HG03457 (cell line): Measurements from ENCODE around the gene CGREF1.
"Not testable (repeated sequence)": the region's sequence is repeated elsewhere in the genome, so short reads cannot be mapped to it uniquely, and the experiment has no call there.

Experiments
- ATAC-seq: cut with Tn5 transposase; IDR thresholded peaks from one replicate; pipeline ENCODE4 v1.9.1; 2021; ENCODE audit warnings: moderate number of reproducible peaks; ENCODE audit not compliant: unreplicated experiment

CGREF1 gene

DNA sequence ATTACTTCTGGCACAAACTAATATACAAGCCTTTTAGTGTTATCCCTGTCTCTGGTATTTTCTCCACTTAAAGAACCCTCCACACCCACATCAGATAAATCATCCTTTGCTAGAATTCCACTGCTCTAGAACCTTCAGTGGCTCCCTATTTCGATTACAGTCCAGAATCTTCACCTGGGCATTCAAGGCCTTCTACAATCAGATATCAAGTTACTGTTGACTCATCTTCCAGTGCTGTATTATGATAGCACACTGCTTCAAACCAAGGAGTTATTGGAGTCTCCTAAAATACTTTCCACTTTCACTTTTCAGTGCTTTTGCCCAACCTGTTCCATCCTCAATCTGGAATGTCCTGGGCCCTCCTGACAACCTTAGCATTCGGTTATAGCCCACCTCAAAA lies 3.4 kb downstream of the CGREF1 start:
- ATAC-seq: no peak

GRCh38 chr2:27111392-27112078 lies 7.4 kb downstream of the CGREF1 start:
- ATAC-seq: not testable (repeated sequence)

DNA sequence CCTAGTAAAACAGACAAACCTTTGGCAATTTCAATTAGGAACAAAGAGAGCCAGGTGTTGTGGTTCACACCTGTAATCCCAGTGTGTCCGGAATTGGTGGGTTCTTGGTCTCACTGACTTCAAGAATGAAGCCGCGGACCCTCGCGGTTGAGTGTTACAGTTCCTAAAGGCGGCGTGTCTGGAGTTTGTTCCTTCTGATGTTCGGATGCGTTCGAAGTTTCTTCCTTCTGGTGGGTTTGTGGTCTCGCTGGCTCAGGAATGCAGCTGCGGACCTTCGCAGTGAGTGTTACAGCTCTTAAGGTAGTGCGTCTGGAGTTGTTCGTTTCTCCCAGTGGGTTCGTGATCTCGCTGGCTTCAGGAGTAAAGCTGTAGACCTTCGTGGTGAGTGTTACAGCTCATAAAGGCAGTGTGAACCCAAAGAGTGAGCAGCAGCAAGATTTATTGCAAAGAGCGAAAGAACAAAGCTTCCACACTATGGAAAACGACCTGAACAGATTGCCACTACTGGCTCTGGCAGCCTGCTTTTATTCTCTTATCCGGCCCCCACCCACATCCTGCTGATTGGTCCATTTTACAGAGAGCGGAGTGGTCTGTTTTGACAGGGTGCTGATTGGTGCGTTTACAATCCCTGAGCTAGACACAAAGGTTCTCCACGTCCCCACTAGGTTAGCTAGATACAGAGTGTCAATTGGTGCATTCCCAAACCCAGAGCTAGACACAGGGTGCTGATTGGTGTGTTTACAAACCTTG lies 8.2 kb downstream of the CGREF1 start:
- not testable (repeated sequence) for ATAC-seq

GRCh38 chr2:27109083-27109482 lies 9.8 kb downstream of the CGREF1 start:
- no peak for ATAC-seq

GRCh38 chr2:27108221-27108620 lies 10.7 kb downstream of the CGREF1 start:
- ATAC-seq: no peak

- ATAC-seq: no peak
Observed at GRCh38 chr2:27105981-27106380, 12.9 kb downstream of the CGREF1 start.

DNA sequence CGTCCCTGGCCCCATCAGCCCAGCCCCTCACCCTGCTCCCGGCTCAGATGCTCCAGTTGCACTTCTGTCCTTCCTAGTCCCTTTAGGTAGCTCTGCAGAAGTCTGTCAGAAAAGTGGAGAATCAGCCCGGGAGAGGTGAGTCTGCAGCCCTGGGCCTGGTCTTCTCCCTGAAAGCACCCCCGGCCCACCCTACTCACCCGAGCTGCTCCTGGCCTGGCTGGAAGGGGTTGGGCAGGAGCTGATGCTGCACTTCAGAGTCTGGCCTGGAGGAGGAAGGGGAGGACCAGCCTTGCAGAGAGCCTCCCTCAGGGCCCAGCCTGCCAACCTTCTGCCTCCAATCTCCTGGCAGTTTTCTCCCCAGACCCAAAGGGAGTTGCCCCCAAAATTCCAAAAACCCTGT lies 16.6 kb downstream of the CGREF1 start:
- ATAC-seq: no peak

- no peak for ATAC-seq
Observed at GRCh38 chr2:27100036-27100435, 18.9 kb downstream of the CGREF1 start.

- no peak for ATAC-seq
Observed at GRCh38 chr2:27099334-27099955, 19.5 kb downstream of the CGREF1 start.

DNA sequence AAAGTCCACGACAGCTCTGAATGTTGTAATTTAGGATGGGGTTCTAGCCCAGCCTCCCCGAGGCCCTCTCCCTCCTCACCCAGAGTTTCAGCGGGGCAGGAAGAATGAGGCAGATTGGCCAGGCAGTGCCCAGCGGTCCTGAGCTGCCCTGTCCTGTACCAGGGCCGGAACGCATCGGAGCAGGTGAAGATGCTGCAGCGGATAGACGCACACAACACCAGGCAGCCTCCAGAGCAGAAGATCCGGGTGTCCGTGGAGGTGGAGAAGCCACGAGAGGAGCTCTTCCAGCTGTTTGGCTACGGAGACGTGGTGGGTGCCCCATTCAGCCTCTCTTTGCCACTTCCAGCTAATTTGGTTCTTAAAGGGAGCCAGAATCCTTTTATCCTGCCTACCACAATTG lies 21.6 kb downstream of the CGREF1 start:
- no peak for ATAC-seq

DNA sequence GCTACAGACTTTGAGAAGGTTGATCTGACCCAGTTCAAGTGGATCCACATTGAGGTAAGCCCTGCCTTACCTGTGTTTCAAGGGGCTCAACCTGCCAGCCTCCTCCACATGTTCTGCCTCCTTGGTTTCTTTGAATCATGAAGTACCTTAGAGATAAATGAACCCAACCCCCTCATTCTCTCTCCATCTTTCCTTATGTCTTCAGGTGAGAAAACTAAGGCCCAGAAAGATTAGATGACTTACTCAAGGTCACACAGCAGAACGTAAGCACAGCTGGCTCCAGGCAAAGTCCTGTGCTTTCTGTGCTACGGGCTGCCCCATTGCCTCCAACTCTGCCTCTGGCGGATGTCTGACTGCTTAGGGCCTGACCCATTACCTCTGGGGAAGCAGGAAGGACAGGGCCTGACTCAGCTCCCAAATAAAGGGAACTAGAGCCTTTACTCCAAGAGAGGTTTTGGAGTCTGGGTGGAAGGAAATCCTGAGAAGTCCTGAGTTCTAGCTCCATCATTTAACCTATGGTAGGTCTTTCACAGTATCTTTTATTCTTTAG lies 22.1 kb downstream of the CGREF1 start:
- ATAC-seq: no peak

DNA sequence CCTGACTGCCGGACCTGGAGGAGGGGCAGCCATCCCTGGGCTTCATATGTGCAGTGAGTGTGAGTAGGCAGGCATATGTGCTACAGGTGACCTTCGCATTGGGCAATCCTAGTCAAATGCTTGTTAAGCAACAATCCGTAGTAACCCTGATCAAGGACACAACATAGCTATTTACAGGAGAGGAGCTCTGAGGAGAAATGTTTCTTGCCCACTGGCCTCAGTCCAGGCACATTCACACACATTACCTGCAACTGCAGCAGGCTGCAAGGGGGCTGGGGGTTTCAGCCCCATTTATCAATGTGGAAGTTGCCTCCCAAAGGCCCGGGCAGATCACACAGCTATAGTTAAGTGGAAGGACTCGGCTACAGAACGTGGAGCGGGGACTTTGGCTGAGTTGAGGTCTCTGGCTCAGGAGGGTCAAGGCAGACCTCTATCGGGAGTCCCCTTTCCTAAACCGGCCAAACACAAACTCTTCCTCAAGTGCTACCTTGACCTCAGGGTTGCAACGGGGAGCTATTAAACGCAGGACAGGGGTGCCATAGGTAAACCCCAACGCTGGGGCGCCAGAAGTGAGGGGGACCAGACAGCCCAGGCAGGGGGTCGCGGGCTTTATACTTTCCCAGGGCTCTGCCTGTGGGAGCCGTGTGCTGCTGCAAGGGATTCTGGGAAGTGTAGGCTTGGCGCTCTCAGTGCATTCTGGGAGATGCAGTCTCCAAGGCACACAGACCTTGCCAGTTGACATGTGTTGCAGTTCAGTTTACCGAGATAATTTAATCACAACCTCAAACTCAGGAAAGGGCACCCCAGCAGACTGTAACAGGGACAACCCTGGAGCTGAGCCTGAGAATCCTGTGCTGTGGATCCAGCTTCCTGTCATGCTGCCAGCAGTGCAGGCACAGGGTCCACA lies 22.9 kb downstream of the CGREF1 start:
- ATAC-seq: no peak

GRCh38 chr2:27095427-27095744 lies 23.5 kb downstream of the CGREF1 start:
- ATAC-seq: no peak

GRCh38 chr2:27094353-27094984 lies 24.5 kb downstream of the CGREF1 start:
- ATAC-seq: no peak

DNA sequence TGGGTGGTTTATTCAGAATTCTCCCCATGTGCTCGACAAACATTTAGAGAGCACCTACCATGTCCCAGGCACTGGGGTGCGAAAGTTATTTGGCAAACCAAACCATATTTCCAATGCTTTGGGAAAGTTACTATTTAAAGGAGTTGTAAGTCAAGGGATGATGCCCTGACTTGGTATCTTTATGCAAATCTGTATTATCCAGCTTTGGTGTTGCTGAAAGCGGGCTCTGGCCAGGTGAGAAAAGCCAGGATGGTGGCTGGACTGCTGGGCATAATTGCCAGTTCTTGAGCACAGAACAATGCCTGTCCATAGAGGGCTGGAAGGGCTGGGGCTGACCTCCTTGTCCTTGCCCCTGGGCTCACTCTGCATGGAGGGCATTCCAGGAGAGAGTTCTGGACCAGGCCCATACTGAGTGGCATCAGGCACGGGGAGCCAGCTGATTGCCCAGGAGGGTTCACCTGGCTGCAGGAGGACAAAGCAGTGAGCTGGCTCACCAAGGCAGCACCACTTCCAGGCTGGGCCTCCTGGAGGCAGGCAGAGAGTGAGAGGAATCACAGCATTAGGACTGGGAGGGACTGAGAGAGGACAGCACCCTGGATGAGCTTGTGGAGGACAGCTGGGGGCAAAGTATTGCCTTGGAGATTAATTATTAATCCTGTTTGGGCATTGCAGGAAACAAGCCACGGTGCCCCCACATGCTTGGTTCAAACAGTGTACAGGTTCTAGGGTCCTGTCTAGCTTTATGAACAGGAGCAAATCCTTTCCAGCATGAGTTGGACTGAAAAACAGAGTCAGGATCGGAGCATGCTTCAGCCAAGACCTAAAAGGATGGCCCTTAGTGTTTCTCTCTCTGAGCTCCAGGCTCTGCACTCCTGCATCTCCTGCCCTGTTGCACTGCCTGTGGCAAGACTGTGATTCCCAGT lies 25.2 kb downstream of the CGREF1 start:
- ATAC-seq: no peak

- ATAC-seq: no peak
Observed at GRCh38 chr2:27092696-27093429, 26.1 kb downstream of the CGREF1 start.

- ATAC-seq: no peak
Observed at GRCh38 chr2:27091746-27092695, 26.9 kb downstream of the CGREF1 start.
